NCI-H1417 treated with DMSO at 0.1 percent for 48 hours (cell line): ENCODE data around the gene SORCS2.

Experiments used
- DNase-seq: peaks from one replicate; lab custom pipeline; 2025; lab: John Stamatoyannopoulos, UW

Gene SORCS2

DNA sequence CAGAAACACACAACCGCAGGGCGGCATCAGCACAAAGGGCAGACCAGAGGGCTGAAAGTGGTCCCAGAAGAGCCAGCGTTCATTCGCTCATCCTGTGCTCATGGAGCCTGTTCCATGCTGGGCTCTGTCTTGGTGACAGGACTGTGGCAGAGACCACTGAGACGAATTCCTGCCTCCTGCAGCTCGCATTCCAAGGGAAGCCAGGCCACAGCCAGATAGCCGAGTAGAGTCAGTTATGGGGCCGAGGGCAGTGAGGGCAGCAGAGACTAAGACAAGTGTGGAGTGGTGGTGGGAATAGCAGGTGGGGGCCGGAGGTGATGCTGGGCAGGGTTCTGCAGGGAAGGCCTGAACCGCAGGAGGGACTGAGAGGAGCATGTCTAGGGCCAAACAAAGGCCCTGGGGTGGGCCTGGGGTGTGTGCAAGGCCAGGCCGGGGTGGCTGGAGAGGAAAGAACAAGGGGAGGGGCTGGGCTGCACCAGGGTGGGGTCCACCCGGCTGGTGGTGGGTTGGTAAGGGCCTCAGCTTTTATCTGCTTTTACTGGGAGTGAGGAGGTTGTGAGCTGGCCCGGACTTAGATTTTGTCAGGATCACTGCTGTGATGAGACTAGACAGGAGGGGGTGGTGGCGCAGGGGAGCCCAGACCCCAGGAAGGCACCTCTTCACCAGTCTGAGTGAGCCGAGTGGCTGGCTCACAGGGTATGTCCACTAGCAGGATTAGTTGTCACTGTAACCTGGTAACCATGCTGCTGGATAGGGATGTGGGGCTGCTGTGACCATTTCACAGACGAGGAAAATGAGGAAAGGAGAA is 236.1 kb downstream of the SORCS2 start:
- DNase-seq, result no peak

DNA sequence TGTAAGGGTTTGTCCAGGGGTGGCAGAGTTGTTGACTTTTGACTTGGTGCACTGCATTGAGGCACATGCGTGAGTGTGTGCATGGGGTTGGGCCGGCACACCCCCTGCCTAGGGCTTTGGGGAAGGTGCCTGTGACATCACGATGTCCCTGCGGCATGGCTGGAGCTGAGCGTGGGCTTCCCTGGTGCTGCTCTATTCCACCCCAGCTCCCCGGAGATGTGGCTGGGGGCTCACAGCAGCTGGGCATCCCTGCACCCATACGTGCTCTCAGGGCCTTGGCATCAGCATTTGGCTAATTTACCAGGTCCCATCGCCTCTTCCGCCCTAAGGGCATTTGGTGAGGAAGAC is 236.7 kb downstream of the SORCS2 start:
- no peak for DNase-seq

DNA sequence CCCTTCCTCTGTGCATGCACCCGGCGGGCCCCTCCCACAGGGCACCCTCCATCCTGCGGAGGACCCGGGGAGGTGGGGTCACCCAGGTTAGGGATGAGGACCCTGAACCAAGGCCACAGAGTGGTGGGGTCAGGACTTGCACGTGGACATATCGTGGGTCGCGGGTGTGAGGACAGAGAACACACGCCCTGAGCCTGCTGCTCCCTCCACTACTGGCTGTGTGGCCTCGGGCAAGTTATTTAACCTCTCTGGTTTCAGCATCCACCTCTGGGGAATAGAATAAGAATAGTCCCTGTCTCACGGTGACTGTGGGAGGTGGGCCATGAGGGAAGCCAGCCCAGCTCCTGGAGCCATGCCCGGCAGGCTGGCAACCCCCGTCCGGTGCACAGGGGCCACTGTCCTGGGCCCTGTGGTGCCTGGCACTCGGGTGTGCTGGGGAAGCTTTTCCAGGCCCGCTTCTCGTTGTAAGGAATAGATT is 237.3 kb downstream of the SORCS2 start:
- DNase-seq, result no peak

DNA sequence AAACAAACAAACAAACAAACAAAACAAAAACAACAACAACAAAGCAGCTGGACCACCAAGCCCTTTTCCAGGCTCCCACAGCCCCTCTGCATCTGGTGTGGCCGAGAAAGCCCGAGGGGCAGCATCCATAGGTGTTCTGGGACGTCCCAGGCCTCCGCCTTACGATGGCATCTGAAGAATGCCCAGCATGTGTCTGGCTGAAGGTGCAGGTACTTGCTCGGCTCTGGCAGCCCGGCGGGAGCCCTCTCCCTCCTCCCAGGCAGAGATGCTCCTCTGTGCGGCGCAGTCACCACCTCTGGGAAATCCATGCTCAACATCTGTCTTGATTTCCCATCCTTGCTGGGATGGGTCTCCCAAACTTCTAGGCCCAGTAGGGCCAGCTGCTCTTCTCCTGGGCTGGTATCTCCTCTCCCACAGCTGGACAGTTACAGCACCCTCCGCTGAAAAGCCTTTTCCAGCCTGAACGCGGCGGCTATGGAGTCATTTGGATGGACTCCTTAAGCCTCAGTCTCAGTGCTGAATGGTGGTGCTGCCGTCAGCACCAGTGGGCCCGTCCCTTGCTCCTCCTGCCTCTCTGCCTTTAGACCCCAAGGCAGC is 238.1 kb downstream of the SORCS2 start:
- no peak for DNase-seq

DNA sequence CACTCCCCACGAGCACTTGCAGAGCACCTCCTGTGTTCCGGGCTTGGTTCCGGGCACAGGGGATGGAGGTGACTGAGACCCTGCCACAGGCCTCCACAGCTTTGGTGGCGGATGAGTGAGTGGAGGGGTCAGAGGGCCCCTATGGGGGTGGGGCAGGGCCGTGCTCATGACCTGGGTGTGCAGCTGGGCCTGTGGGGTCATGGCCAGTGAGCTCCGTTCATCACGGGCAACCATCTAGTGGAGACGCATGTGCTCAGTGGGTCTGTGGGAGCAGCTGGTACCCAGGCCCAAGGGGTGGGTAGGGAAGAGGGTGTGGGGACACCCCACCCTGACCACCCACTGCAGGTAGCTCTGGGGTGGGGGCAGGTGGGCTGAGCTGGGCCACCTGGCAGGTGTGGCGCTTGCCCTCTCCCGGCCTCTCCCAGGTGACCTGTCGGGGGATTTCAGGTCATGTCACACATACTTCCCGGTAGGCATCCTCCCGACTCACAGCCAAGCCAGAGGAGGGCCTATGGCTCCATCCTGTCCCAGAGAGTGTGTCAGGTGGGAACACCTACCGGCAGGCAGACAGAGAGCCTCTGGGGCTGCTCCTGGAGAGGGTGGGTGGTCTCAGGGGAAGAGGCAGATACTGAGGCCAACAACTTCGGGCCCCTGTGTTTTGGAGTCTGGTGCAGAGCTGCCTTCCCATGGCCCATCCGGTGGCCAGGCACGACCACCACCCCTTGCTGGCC is 238.8 kb downstream of the SORCS2 start:
- no peak for DNase-seq

DNA sequence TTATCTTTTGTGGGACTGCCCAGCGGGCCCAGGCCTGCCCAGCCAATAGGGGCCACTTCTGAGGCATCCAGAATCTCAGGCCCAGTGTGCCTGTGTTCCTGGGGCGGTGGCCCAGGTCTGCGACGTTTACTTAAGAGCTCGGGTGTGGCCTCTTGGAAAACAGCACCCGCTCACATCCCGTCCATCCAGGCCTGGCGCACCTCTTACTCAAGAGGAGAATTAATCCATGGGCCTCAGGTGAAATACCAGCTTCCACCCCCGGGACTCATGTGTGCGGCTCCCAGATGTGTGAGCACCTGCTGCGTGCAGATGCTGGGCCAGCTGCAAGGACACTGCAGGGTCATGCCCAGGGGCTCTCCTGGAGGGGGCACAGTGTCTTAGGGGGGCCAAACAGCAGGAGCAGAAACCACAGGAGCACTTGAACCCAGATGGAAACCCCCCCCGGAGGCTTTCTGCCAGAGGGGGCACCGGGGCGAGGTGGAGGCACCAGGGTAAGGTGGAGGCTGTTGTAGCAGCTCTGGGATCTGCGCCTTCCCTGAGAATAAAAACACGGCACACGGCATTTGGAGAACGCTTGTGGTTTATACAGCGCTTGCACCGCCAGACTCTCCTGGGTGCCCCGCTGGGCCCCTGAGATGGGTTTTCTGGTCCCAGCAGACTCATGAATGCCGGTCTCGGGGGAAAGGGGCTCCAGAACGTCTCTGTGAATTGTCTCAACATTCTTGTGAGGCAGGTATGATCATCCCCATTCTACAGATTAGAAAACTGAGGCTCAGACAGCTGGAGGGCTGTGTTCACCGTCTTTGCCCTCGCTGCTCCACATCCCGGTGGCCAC is 239.6 kb downstream of the SORCS2 start:
- DNase-seq, result no peak

DNA sequence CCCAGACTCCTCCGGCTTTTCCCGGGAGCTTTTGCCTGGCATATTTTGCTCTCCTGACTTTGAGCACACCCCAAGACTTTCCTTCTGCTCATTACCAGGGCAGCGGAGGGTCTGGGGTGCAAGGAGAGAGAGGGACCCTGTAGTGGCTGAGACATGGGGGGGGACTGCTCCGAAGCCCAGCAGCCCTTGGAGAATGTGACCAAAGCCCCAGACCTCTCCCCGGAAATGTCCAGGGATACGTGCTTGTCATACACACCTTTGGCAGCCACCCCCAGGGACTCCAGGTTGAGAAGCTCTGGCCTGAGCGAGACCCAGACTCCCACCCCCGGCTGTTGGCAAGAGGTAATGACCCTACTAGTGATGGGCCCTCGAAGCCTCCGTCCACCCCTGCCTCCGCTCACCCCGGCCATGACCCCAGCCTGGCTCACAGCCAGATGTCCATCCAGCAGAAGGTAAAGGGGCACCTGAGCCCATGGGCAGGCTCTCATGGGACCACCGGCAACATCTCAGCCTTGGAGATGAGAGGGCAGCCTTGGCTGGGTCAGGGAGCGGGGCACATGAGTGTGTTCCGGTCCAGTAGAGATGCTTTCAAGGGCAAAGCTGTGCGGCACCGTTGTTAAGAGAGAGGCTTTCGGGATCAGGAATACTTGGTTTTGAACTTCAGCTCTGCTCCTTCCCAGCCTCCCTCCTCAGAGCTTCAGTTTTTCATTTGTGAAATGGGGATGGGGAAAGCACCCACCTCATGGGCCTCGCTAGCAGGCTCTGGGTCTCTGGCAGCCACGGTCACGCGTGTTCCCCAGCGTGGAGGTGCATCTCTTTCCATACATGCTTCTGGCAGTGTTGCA is 240.4 kb downstream of the SORCS2 start:
- DNase-seq, result no peak

DNA sequence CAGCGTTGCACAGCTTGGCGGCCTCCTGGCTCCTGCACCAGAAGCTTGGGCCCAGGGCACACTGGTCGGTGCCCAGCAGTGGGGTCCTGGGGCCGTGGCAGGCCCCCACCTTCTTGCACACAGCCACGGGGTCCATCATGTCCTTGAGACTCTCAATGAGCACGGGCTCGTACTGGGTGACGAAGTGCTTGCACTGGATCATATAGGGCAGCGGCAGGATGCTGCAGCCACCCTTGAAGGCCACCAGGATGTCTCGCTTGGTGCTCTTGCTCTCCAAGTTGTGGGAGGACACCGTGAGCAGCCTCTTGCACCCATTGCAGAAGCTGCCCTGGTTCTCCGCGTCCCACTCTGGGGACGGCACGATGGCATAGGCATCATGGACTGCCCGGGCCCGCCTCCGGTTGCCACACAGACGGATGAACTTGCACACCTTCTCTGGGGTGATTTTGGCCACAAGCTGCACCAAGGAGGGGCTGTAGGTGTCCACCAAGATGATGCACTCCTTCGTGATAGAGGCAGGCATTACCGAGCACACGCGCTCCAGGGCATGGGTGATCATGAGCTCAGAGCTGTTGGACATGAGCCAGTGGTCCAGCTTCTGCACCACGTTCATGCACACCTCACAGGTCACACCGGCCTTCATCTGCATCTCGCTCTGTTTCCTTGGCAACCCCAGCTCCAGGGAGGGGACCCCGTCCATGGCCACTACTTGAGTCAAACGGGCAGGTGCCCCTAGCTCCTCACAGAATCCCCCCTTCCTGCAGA is 241.2 kb downstream of the SORCS2 start:
- DNase-seq, result no peak

DNA sequence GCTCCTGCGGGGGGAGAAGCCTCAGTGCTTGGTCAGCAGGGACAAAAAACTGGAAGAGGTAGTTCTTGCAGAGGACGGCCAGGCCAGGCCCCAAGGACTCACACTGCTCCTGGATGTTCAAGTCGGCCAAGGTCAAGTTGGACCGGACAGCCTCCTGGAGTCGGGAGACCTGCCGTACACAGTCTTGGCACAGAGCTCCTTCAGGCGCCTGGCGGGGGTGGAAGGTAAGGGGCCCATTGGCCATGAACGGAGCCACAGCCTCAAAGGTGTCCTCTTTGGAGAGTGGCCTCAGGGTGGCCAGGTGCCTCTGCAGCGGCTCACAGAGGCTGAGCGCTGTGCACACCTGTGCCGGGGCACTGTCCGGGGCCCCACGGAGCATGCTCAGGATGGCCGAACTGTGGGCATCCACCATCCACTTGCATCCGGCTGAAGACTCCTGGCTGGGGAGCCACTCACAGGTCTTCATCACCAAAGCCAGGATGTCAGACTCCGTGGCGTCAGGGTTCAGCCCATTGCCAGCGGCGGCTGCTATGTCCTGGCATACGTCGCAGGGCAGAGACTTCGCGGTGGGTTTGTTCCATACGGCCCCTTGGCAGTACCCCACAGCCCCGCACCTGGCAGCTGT is 241.9 kb downstream of the SORCS2 start:
- no peak for DNase-seq

DNA sequence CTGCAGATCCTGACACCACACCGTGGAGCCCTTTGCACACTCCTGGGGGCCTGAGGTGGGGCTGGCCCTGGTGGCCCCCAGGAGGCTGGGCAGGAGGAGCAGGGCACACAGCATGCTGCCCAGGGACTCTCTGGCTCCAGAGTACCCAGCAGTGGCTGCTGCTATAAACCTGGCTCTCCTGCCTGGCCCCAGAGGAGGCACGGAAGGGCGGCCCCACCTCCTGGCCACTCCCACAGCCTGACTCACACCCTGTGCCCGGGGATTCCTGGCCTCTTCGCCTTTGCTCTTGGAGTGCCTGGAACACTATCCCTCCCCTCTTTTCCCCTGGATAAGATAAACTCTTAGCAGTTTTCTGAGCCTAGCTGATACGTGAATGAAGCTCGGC is 242.4 kb downstream of the SORCS2 start, which contains the start of gene PSAPL1:
PSAPL1 (minus strand) TSS at position 165 of the 385 bp plus-strand sequence; CDS start at position 114, 51 bp downstream.
- DNase-seq, result no peak

DNA sequence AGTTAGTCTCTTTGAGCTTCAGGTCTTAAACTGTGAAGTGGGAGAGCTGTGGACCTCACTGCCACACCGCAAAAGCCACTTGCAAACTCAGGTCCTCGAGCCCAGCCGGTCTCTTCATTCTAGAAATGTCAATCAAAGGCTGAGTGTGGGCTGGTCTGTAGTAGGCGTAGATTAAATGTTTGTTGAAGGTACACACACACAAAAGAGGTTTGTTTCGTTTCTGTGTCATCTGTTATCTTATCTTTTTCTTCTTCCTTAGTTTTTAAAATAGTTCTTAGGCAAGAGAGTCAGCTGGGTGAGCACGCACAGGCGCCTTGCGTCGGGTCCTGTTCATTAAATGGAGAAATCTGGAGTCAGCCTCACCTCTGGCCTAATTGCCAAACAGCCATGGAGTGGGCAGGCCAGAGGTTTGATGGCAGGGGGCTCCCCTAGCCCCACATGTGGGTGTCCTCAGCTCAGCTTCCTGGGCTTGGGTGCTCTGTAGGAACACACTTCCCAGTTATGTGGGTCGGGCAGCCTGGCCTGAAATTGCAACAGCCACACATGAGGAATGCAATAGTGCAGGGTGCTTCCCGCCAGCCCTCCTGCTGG is 243.2 kb downstream of the SORCS2 start:
- no peak for DNase-seq

DNA sequence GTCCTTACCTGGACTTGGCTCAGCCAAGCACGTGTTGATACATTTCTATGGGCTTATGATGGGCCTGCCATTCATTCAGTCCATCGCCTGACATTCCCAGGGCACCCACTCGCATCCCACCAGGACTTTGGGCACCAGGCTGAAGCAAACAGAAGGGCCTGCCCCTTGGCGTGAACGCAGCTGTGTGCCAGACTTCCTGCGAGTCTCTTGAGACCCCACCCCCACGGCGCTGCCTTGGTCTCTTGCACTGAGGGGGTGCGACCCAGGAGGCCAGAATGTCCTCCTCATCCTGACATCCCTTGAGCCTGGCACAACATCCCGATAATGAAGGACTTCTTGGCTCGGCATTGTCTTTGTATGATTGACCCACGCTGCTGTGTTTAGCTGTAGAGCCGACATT is 243.9 kb downstream of the SORCS2 start:
- no peak for DNase-seq

DNA sequence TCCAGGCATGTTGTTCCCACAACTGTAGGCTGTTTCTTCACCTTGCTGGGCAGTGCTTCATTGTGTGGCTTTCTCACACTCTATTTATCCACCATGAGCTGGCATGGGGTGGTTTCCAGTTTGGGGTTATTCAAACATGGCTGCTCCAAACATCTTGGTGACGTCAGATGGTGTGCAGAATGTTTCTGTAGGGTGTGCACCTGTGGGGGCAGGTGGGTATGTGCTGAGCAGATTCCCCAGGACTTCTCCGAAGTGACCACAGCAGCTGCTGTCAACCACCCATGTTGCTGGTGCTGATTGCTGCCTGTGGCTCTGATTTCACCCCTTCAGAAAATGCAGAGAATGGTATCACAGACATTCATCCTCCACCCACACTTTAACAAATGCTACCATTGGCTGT is 247.4 kb downstream of the SORCS2 start:
- DNase-seq, result no peak

DNA sequence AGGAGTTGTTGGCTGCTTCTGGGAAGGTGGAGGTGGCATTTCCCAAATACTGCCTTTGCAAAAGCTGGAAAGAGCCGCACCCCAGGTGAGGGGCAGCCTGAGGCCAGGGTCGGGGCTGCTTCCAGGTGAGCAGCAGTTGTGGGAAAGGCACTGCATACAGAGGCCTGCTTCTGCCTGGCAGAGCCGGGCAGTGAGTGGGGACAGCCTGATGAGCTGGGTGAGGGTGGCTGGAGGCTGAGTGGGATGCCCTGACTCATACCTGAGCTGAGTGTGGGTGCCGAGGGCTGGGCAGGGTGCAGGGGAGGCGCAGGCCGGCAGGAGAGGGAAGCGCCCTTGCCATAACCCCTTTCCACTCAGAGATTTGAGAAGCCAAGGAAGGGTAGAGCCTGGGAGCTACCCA is 248.9 kb downstream of the SORCS2 start:
- DNase-seq, result no peak

DNA sequence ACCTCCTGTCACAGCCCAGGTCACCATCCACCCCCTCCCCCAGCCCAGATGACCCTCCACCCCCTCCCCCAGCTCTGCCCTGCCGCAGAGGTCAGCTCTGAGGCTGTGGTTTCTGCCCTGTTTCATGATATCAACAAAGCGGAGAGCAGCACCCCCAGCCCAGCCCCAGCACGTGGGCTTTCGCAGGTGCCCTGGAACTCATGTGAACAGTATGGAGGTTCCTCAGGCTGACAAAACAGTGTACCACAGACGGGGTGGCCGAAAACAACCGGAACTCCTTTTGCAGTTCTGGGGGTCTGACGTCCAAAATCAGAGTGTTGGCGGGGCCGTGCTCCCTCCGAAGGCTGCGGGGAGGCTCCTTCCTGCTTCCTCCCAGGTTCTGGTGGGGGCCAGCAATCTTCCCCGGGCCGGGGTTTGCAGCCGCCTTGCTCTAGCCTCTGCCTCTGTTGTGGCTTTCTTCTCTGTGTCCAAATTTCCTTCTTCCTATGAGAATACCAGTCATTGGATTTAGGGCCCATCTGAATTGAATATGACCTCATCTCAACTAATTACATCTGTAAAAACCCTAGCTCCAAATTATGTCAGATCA is 250.3 kb downstream of the SORCS2 start:
- no peak for DNase-seq

DNA sequence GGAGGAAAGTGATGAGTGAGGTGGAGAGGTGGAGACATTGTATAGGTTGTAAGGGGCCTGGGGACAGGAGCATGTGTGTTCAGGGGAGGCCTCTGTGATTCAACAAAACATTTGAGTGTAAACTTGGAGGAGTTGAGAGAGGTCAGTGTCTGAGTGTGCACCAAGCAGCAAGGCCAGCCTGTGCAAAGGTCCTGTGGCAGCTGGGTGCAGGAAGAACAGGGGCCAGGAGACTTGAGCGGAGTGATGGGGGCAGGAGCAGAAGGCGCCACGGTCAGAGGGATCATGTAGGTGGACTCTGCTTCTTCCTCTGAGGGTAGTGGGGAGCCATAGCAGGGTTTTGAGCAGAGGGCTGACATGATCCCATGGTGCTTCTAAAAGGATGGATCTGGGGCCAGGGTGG is 252.0 kb downstream of the SORCS2 start:
- DNase-seq, result no peak

DNA sequence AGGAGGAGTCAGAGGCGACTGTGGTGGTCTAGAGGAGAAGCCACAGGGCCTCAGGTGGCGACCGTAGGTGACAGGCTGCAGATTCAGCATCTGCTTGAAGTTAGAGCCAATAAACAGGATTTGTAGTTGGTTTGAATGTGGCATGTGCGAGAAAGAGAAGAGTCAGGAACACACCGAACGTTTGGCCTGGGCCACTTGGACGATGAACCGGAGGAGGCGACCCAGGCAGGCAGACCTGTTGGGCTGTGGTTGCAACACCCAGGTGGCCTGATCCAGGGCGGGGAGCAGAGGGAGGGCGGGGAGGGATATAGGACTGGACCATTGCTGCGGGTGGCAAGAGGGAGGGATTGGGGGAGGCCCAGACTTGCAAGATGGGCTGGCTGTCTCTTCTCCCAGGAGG is 252.4 kb downstream of the SORCS2 start:
- no peak for DNase-seq

DNA sequence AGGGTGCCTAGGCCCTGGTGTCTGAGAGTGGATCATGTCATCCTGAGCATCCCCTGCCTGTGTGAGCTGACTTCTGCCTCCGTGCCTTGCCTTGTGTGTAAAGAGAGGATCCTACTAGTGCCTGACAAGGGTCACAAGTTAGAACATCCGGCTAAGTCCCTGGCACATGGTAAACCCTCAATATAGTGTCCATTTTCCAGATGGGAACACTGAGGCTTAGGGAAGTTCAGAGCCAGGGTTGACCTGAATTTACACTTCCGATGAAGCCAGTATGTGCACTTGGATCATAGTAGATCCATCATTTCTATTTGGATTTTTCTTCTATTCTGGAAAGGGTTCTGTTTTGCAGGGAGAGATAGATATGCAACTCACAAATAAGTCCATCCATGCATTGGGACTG is 254.9 kb downstream of the SORCS2 start:
- DNase-seq, result no peak

DNA sequence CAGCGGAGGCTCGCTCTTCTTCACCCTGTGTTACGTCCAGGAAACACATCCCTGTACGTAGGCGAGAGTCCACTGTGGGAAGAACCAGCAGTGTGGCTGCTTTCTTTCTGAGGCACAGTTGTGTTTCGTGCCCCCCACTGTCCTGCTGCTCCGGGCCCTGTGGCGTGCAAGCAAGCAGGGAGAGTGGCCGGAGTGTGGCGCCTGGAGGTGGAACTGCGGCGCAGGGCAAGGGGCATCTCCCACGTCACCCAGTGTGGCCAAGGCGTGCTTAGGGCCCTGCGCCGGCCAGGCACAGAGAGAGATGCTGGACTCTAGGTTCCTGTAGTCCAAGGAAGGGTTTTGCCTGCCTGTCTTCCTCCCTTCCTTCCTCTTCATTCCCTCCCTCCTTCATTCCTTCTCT is 255.7 kb downstream of the SORCS2 start:
- DNase-seq, result no peak
